HG03064 (cell line): ENCODE results near the gene PLEKHA5.
"Not testable (repeated sequence)": the region's sequence is repeated elsewhere in the genome, so short reads cannot be mapped to it uniquely, and the experiment has no call there.

Experiments used
- ATAC-seq: cut with Tn5 transposase; IDR thresholded peaks from one replicate; pipeline ENCODE4 v1.9.1; 2021; ENCODE audit warnings: low read depth; ENCODE audit not compliant: unreplicated experiment

PLEKHA5 gene

GRCh38 chr12:19166956-19167355, 37.4 kb downstream of the PLEKHA5 start:
- ATAC-seq: no peak

- no peak for ATAC-seq
Observed at GRCh38 chr12:19167708-19168107, 38.2 kb downstream of the PLEKHA5 start.

GRCh38 chr12:19168644-19169043, 39.1 kb downstream of the PLEKHA5 start:
- no peak for ATAC-seq

- ATAC-seq: no peak
Observed at GRCh38 chr12:19169222-19169621, 39.7 kb downstream of the PLEKHA5 start.

- not testable (repeated sequence) for ATAC-seq
Observed at GRCh38 chr12:19170286-19170685, 40.8 kb downstream of the PLEKHA5 start.

- ATAC-seq: no peak
Observed at GRCh38 chr12:19171731-19172130, 42.2 kb downstream of the PLEKHA5 start.

- ATAC-seq: no peak
Observed at GRCh38 chr12:19177754-19178153, 48.2 kb downstream of the PLEKHA5 start.

- no peak for ATAC-seq
Observed at GRCh38 chr12:19179986-19180385, 50.5 kb downstream of the PLEKHA5 start.

GRCh38 chr12:19181666-19182426, 52.3 kb downstream of the PLEKHA5 start:
- no peak for ATAC-seq

- ATAC-seq: no peak
Observed at GRCh38 chr12:19183121-19183838, 53.7 kb downstream of the PLEKHA5 start.

DNA sequence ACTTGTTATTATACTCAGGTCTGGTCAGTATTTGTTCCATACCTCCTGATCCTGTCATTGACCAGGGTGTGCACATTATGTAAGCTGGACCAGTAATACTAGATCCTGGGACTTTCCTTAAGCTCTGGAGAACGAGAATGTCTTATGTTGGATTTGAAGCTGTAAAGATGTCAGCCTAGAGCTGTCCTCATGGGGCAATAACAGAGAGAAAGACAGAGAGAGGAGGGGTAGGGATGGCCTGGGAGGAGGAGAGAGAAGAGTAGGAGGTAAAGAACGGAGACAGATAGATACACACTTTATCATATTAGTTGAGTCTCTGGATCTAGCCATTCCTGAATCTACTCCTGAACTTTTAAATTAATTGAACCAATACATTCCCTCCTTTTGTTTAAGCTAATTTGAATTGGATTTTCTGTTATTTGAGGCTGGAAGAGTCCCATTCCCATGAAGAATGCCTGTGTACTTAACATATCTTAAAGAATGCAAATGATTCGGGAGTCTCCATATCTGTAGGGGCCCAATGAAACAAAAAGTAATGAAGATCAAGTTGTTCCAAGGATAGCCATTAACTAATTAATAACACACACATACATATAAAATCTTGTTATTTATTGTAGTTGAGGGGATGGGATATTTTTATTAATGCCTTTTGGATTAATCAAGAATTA, 55.9 kb downstream of the PLEKHA5 start:
- ATAC-seq: no peak

DNA sequence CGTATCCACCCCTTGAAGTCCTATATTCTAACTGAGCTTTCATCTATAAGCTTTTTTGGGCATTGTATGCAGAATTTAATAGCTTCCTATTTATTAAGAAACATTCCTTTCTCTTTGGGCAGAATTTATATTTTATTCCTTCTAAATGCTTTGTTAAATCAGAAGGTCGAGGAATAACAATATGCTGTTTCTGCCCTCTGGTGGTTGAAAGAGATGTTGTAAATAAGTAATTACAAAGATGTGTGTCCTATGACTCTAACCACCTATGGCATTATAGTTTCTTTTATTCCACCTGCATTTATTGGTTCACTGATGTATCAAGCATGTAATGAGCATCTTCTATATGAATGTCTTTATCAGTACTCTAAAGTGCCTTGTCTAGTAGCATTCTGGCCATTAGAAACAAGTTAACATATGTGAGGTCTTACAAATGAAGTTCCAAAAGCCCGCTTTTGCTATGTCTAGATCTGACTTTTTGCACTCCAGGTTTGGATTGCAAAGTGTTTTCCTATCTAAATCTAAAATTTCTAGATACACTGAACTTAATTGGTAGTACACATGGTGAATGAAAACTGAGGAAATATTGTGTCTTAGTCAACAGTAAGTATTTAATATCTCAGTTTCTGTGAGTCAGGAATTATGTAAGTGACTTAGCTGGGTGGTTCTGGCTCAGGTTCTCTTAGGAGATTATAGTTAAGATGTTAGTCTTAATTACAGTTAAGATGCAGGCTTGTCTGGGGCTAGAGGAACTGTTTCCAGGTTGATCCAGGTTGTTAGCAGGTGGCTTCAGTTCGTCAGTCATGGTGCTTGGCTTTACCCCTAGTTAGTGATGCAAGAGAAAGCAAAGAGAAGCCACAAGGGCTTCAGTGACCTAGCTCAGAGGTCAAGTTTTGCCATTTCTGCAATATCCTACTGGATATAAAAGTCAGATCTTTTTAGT, 57.5 kb downstream of the PLEKHA5 start:
- no peak for ATAC-seq

- no peak for ATAC-seq
Observed at GRCh38 chr12:19189522-19189921, 60.0 kb downstream of the PLEKHA5 start.

GRCh38 chr12:19190292-19191031, 60.9 kb downstream of the PLEKHA5 start:
- no peak for ATAC-seq

GRCh38 chr12:19191089-19191488, 61.6 kb downstream of the PLEKHA5 start:
- ATAC-seq: no peak

DNA sequence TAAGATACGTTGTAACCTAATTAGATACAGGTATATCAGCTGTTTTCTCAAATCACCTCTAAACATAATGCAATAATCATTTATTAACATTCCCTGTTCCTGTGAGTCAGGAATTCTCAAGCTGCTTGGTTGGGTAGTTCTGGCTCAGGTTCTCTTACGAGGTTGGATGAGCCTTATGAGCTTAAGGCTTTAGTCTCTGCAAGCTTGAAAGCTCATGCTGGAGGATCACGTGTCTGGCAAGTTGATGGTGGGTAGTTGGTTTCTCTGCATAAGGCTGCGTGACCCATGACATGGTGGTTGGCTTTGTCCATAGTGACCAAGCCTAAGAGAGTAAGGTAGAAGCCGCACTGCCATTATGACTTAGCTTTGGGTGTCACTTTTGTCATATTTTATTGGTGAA, 62.0 kb downstream of the PLEKHA5 start:
- ATAC-seq: no peak

- ATAC-seq: no peak
Observed at GRCh38 chr12:19192710-19193109, 63.2 kb downstream of the PLEKHA5 start.

DNA sequence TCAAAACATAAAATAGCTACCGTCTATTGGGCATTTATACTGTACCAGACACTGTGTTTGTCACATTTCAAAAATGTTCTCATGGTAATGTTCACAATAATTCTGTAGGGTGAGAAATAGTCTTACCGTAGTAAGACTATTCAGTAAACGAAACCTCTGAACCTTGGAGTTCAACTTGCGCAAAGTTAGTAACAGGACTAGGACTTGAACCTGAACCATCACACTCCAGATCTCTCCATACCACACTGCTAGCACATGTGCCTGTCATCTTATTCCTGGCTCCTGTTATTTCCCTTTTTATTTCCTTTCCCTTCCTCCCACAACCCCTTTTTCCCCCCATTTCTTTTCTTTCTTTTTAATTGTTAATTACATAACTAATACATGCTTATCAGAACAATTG, 65.4 kb downstream of the PLEKHA5 start:
- ATAC-seq: no peak

DNA sequence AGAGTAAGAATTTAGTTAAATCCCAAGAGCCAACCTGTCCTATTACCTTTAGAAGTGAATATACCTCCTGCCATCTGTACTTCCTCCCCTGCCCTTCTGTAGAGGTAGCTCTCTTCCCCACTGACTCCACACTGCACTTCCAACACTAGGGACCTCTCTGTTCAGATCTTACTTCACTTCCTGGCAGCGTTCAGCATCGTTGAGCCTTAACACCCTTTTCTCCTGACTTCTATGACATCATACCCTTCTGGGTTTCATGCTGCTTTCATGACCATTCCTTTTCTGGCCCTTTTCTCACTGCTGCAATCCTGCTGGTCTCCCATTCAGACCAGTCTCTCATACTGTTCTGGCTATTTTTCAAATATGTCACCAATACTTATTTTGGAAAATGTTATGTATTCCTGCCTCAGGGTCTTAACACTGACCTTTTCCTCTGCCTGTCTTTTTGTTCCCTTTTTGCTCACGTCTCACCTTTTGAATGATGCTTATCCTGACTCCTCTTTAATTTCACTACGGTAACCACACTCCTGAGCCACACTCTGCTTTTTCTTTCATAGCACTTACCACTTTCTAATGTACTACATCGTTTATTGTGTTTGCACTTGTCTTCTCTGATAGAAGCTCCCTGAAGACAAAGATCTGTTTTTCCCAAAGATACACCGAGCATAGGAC, 67.6 kb downstream of the PLEKHA5 start:
- no peak for ATAC-seq
